Measurements from ENCODE around the gene MTR.
"Not testable (repeated sequence)": the region's sequence is repeated elsewhere in the genome, so short reads cannot be mapped to it uniquely, and the experiment has no call there.

MTR gene

DNA sequence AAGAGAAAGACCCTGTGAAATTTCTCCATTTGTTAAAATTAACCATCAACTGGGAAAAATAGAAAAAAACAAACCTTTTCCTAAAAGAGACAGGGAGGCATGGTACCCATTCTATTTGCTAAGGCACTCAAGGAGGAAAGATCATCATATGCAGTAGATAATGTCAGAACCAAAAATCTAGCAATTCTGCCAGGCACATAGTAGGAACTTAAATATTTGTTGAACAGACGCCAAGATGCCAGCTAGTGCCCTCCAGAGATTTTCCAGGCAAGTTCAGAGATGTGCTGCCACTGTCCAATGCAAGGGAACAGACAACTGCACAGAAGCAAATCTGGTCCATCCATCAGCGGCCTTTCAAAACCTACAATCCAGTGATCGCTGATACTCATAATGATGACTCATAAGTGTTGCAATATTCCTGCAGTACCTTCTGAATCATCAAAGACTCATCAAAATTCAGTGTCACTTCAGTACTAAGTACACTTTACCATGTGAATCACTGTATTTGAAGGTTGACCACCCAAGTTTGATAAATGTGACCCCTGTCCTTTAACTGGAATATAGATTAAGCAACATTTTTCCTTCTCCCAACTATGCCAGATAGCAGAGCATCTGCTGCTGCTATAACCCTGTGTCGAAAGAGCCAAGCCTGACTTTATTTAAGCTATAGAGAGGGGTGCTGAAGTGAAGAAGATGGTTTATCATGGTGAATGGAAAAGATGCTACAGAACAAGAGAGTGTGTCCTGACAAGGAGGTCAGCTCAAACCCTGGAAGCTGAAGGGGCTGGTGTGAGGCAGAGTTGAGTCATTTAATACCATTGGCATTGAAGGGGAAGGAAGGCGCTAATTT is 110.0 kb downstream of the MTR start:
- H3K4me1 ChIP-seq (ENCODE audit: insufficient read depth, low read length), result no peaks in the 10 kb centered on the region
- no peak overlapping the region for H3K9ac ChIP-seq (ENCODE audit: low read depth, low read length)
- no peaks in the 10 kb centered on the region; the same call in 1 of the 2 replicates for H3K36me3 ChIP-seq (ENCODE audit: insufficient read depth, low read length)
- H3K9me3 ChIP-seq (ENCODE audit: control insufficient read depth, insufficient read depth, low read length), result no peaks in the 10 kb centered on the region

DNA sequence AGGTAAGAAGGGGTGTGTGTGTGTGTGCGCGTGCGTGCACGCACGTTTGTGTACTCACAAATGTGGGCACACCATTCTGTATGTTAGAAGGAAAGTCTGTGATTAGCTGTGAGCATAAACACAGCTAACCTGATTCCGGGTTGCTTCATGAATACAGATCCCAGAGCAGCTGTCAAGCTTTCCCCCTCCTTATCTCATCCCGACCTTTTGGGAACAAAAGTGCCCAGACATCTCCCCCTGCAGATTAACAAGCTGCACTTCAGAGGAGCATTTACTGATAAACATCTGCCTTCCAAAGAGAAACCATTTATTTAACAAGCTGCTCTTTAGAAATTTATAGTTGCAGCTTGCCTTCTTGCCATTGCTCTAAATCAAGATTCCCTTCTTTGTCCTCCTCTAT is 112.1 kb downstream of the MTR start:
- H3K9ac ChIP-seq (ENCODE audit: low read depth, low read length), result no peak overlapping the region
- H3K36me3 ChIP-seq (ENCODE audit: insufficient read depth, low read length), result no peaks in the 10 kb centered on the region; the same call in 1 of the 2 replicates

DNA sequence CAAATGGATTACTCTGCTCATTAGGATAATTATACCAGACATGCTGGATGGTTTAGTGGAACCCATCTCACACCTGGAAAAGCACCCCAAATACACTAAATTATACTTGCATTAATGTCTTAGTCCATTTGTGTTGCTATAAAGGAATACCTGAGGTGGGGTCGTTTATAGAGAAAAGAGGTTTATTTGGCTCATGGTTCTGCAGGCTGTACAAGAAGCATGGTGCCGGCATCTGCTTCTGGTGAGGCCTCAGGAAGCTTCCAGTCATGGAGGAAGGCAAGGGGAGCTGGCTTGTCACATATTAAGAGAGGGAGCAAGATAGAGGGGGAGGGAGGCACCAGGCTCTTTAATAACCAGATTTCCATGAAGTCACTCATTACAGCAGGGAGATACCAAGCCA is 113.6 kb downstream of the MTR start:
- no peaks in the 10 kb centered on the region for H3K4me1 ChIP-seq (ENCODE audit: insufficient read depth, low read length)
- no peaks in the 10 kb centered on the region for H3K36me3 ChIP-seq (ENCODE audit: insufficient read depth, low read length)
- H3K9me3 ChIP-seq (ENCODE audit: control insufficient read depth, insufficient read depth, low read length), result no peaks in the 10 kb centered on the region
- H3K9ac ChIP-seq (ENCODE audit: low read depth, low read length), result no peak overlapping the region

More for the DNA sequence above, 112.1 kb downstream of the MTR start:
- no peaks in the 10 kb centered on the region for H3K9me3 ChIP-seq (ENCODE audit: control insufficient read depth, insufficient read depth, low read length)
- H3K4me1 ChIP-seq (ENCODE audit: insufficient read depth, low read length), result no peaks in the 10 kb centered on the region

DNA sequence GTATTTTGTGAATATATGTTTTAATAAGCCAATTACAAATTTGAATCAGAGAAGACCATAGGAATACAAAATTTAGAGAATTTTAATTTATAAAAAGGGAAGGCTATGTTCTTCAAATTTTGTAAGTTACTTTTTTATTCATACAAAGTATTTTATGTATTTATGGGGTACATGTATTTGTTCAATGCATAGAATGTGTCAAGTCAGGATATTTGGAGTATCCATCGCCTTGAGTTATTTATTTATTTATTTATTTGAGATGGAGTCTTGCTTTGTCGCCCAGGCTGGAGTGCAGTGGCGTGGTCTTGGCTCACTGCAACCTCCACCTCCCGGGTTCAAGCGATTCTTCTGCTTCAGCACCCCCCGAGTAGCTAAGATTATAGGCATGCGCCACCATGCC is 116.0 kb downstream of the MTR start:
- not testable (repeated sequence) for H3K9me3 ChIP-seq (ENCODE audit: control insufficient read depth, insufficient read depth, low read length); H3K4me1 ChIP-seq (ENCODE audit: insufficient read depth, low read length); H3K9ac ChIP-seq (ENCODE audit: low read depth, low read length); H3K36me3 ChIP-seq (ENCODE audit: insufficient read depth, low read length)

- no peaks in the 10 kb centered on the region for H3K4me1 ChIP-seq (ENCODE audit: insufficient read depth, low read length)
Observed at GRCh38 chr1:236913371-236914037, 118.4 kb downstream of the MTR start.

GRCh38 chr1:236914375-236914774 is 119.3 kb downstream of the MTR start:
- Histone ChIP-seq H3K36me3 (ENCODE audit: insufficient read depth, low read length) (no peaks in the 10 kb centered on the region), H3K9ac (ENCODE audit: low read depth, low read length) (no peak overlapping the region), H3K9me3 (ENCODE audit: control insufficient read depth, insufficient read depth, low read length) (peaks cover 3% of the 10 kb centered on the region; the same call in 1 of the 2 replicates), H3K4me1 (ENCODE audit: insufficient read depth, low read length) (no peaks in the 10 kb centered on the region)

More at GRCh38 chr1:236913371-236914037, 118.4 kb downstream of the MTR start:
- Histone ChIP-seq H3K9me3 (ENCODE audit: control insufficient read depth, insufficient read depth, low read length) (peaks cover 3% of the 10 kb centered on the region; the same call in 1 of the 2 replicates), H3K36me3 (ENCODE audit: insufficient read depth, low read length) (no peaks in the 10 kb centered on the region), H3K9ac (ENCODE audit: low read depth, low read length) (no peak overlapping the region)

DNA sequence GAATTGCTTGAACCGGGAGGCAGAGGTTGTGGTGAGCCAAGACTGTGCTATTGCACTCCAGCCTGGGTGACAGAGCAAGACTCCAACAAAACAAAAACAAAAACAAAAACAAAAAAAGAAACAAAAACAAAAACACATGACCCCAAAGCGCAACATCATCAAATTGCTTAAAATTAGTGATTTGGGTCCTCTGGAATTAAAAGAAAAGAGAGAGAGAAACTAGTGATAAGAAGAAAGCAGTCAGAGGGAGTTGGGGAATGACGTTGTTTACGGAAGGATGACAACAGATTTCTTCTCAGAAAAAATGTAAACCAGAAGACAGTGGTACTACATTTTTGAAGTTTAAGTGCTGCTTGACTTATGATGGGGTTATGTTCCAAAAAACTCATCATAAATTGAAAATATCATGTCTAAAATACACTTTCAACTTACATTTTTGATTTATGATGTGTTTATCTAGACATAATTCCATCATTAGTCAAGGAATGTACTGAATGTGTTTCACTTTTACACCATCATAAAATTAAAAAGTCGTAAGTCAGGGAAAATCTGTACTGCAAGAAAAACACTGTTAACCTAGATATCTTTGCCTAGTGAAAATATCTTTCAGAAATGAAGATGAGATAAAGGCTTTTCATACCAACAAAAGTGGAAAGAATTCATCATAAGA is 121.2 kb downstream of the MTR start:
- Histone ChIP-seq H3K9me3 (ENCODE audit: control insufficient read depth, insufficient read depth, low read length) (peaks cover 3% of the 10 kb centered on the region; the same call in 1 of the 2 replicates), H3K4me1 (ENCODE audit: insufficient read depth, low read length) (no peaks in the 10 kb centered on the region), H3K36me3 (ENCODE audit: insufficient read depth, low read length) (no peaks in the 10 kb centered on the region), H3K9ac (ENCODE audit: low read depth, low read length) (no peak overlapping the region)

- Histone ChIP-seq H3K9me3 (ENCODE audit: control insufficient read depth, insufficient read depth, low read length) (peaks cover 3% of the 10 kb centered on the region; the same call in 1 of the 2 replicates), H3K9ac (ENCODE audit: low read depth, low read length) (no peak overlapping the region), H3K4me1 (ENCODE audit: insufficient read depth, low read length) (no peaks in the 10 kb centered on the region), H3K36me3 (ENCODE audit: insufficient read depth, low read length) (no peaks in the 10 kb centered on the region)
Observed at GRCh38 chr1:236917448-236917847, 122.4 kb downstream of the MTR start.

GRCh38 chr1:236920286-236920894 is 125.3 kb downstream of the MTR start:
- Histone ChIP-seq H3K9ac (ENCODE audit: low read depth, low read length) (no peak overlapping the region), H3K36me3 (ENCODE audit: insufficient read depth, low read length) (no peaks in the 10 kb centered on the region), H3K4me1 (ENCODE audit: insufficient read depth, low read length) (no peaks in the 10 kb centered on the region), H3K9me3 (ENCODE audit: control insufficient read depth, insufficient read depth, low read length) (peaks cover 3% of the 10 kb centered on the region; the same call in 1 of the 2 replicates)

GRCh38 chr1:236921610-236922009 is 126.5 kb downstream of the MTR start:
- Histone ChIP-seq H3K9me3 (ENCODE audit: control insufficient read depth, insufficient read depth, low read length) (no peaks in the 10 kb centered on the region), H3K9ac (ENCODE audit: low read depth, low read length) (no peak overlapping the region), H3K4me1 (ENCODE audit: insufficient read depth, low read length) (no peaks in the 10 kb centered on the region), H3K36me3 (ENCODE audit: insufficient read depth, low read length) (no peaks in the 10 kb centered on the region)

GRCh38 chr1:236922190-236922589 is 127.1 kb downstream of the MTR start:
- Histone ChIP-seq H3K9ac (ENCODE audit: low read depth, low read length) (no peak overlapping the region), H3K9me3 (ENCODE audit: control insufficient read depth, insufficient read depth, low read length) (no peaks in the 10 kb centered on the region), H3K4me1 (ENCODE audit: insufficient read depth, low read length) (no peaks in the 10 kb centered on the region), H3K36me3 (ENCODE audit: insufficient read depth, low read length) (no peaks in the 10 kb centered on the region)

GRCh38 chr1:236925386-236925785 is 130.3 kb downstream of the MTR start:
- peaks cover 7% of the 10 kb centered on the region for H3K9me3 ChIP-seq (ENCODE audit: control insufficient read depth, insufficient read depth, low read length)
- H3K4me1 ChIP-seq (ENCODE audit: insufficient read depth, low read length), result no peaks in the 10 kb centered on the region
- H3K9ac ChIP-seq (ENCODE audit: low read depth, low read length), result no peak overlapping the region
- H3K36me3 ChIP-seq (ENCODE audit: insufficient read depth, low read length), result no peaks in the 10 kb centered on the region

GRCh38 chr1:236930503-236930902 is 135.4 kb downstream of the MTR start:
- Histone ChIP-seq H3K9ac (ENCODE audit: low read depth, low read length) (no peak overlapping the region), H3K4me1 (ENCODE audit: insufficient read depth, low read length) (no peaks in the 10 kb centered on the region), H3K9me3 (ENCODE audit: control insufficient read depth, insufficient read depth, low read length) (peaks cover 7% of the 10 kb centered on the region), H3K36me3 (ENCODE audit: insufficient read depth, low read length) (no peaks in the 10 kb centered on the region)

DNA sequence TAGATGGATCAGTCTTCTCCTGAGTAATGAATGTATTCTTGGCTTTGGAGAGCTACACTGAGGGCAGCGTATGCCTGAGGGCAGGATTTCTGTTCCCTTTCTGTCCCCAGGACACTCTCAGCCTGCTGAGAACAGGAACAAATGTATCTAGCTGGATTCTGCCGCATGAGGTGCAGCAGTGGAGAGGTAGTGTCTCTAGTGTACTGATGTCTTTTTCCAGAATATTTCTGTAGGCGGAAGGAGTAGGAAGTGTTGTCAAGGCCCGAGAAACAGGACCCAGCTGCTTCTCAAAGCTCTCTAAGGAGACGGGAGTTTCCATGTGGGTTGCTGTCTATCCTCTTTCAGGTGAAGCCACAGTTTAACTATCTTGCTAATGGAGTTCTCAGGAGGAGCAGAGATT is 143.7 kb downstream of the MTR start:
- Histone ChIP-seq H3K9ac (ENCODE audit: low read depth, low read length) (no peak overlapping the region), H3K9me3 (ENCODE audit: control insufficient read depth, insufficient read depth, low read length) (no peaks in the 10 kb centered on the region; the same call in none of the 2 replicates), H3K4me1 (ENCODE audit: insufficient read depth, low read length) (no peaks in the 10 kb centered on the region), H3K36me3 (ENCODE audit: insufficient read depth, low read length) (no peaks in the 10 kb centered on the region)
